A549 (cell line): Measurements from ENCODE around the gene ATXN1L.

Experiments used
- EP300 ChIP-seq, 2 experiments: fragments of >200 bp; sonication (Bioruptor Twin); formaldehyde crosslinking; IDR thresholded peaks; 2 replicates in 1 of 2; 3 replicates in 1 of 2; pipeline ENCODE4 v1.6.1; 2016 to 2017
- POLR2A ChIP-seq: IDR thresholded peaks from 2 replicates; pipeline ENCODE4 v1.6.1; 2012; ENCODE audit warnings: mild to moderate bottlenecking, low read length
- RAD21 ChIP-seq, 2 experiments: fragments of >200 bp in 1 of 2; sonication (Bioruptor Twin) in 1 of 2; formaldehyde crosslinking in 1 of 2; IDR thresholded peaks in 1 of 2; conservative IDR thresholded peaks in 1 of 2; 2 replicates in 1 of 2; 3 replicates in 1 of 2; pipeline ENCODE4 v1.6.1; 2012 to 2018; ENCODE audit warnings: inconsistent platforms in 1 of 2
- TF ChIP-seq, protein P1 (sequence below): IDR thresholded peaks from 2 replicates; pipeline ENCODE4 v1.6.1; 2012

DNA sequence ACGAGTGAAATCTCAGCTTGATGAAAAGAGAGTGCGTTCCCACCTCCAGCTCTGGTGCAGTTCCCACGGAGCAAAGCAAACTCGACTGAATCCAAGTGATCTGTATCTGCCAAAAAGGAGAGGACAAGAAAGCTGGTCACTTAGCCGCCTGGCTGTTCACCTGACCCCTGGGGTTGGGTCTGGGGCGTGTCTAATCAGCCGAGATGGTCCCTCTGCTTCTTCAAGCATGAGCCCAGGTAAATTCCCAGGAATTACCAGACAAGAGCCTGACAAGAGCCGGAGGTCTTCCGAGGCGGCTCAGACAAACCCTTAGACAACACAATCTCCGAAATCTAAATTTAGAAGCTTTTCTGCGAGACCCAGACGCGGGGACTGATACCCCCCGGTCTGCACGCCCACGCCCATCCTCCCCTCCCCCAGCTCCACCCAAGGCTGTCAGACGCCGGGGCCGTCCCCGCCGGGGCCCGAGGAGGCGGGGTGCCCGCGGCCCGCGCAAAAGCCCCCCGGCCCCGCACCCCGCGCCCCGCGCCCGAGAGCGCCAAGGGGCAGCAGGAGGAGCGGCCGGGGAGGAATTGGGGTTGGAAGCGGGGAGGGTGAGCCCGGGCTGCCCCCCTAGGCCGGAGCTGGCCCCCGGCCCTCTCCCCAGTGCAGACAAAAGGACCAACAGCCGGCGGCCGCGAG, 37.5 kb downstream of the ATXN1L start:
- TF ChIP-seq POLR2A (no peak), EP300 (IDR thresholded peaks at IDR 0.05) (no peak), RAD21 (conservative IDR thresholded peaks at IDR 0.05 in 1 of 2, IDR thresholded peaks at IDR 0.05 in 1 of 2) (no peak)
- TF ChIP-seq, protein P1, sequence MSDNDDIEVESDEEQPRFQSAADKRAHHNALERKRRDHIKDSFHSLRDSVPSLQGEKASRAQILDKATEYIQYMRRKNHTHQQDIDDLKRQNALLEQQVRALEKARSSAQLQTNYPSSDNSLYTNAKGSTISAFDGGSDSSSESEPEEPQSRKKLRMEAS, result no peak
